Activated CD4-positive, alpha-beta T cell treated with anti-CD3 and anti-CD28 coated beads, Interleukin-2, amount 50 U/mL, for 48 hours (primary cell): ENCODE measurements around the gene EMID1.
"Not testable (repeated sequence)": the region's sequence is repeated elsewhere in the genome, so short reads cannot be mapped to it uniquely, and the experiment has no call there.

Experiments used
- DNase-seq, 2 experiments: peaks; one replicate each; pipeline ENCODE4 v3.0.0-alpha.2; 2020

EMID1 gene

DNA sequence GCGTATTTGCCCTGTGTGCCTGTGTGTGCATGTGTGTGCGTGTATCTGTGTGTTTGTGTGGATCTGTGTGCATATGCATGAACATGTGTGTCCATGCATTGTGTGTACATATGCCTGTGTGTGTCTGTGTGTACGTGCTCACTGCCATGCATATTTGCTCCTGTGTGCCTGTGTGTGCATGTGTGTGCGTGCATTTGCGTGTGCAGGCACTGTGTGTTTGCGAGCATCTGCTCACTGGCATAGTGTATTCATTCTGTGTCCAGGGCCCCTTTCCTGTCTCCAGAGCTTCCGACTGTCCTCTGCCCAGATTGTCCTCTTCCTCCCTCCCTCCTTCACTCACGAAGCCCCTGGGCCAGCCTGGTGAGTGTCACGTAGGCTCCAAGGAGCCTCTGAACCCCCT is 5.8 kb downstream of the EMID1 start:
- DNase-seq = no peak

DNA sequence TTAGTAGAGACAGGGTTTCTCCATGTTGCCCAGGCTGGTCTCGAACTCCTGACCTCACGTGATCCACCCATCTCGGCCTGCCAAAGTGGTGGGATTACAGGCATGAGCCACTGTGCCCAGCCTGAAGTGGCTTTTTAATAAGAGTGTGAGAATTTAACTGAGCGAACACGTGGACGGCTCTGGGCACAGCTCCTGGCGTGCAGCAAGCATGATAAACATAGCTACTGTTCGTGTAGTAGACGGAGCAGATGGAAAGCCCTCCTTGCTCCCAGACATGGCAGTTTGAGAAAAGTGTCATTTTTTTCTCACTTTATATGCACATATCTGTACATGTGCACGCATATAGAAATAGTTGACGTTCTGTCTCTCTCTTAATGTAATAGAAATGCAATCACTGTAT is 7.0 kb downstream of the EMID1 start:
- no peak for DNase-seq

DNA sequence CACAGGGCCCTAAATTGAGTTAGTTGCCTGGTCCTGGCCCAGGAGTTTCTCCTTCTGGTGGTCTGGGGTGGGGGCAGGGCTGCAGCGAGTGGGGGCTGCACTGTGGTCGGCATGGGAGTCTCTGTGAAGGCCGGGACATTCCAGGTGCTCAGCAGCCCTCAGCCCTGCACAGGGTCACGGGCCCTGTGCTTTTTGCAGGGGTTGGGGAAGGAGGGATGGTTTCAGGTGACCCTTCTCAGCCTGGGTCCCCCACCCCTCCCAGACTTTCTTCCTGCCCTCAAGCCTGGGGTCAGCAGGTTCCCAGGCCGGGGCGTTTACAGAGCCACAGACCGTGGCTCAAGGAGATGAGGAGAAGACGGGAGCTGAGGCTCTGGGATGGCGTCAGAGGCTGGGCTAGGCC is 7.8 kb downstream of the EMID1 start:
- DNase-seq = no peak

DNA sequence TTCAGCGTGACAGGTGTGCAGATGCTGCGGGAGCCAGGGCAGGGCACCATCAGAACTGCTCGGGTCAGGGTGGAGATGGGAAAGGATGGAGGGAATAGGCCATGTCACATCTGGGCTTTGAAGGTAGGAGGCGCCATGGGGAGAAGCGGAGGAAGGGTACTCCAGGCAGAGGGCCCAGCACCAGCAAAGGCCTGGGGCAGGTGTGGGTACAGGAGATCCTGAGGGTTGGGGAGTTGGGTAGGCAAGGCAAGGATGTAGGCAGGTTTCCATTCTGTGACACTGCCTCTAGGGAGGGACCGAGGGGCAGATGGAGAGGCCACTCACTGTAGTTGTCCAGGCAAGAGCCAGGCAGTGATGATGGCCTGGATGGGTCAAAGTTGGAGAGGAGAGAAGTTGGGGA is 8.5 kb downstream of the EMID1 start:
- DNase-seq = no peak

DNA sequence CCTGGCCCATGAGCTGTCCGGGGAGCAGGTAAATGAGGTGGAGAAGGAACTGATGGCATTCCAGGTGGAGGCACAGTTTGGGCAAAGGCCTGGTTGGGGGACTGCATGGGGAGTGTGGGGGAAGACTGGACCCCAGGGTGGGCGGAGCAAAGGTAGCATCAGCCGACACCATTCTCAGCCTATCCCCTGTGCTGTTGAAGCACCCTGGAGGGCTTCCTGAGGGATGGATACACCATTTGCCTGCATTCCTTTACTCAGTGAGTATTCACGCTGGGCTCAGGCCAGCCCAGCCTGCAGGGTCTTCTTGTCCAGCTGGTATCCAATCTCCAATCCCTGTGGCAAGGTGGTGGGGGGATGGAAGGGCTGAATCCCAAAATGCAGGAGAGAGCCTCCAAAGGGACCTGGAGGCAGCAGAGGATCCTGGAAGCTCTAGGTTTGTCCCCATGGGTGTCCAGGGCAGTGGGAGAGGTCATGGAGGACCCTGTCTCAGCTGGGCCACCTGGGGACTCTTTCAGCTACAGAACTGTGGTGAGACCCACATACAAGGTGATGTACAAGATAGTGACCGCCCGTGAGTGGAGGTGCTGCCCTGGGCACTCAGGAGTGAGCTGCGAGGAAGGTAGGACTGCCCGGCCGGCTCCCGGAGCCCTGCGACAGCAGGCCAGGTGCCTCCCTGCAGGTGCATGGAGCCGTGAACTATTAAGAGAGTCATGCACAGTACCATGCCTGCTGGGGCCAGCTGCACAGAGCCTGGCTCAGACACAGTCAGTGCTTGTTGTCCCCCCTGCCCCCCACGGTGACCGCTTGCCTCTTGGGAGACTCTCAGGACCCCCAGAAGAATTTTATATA is 9.5 kb downstream of the EMID1 start:
- no peak for DNase-seq

DNA sequence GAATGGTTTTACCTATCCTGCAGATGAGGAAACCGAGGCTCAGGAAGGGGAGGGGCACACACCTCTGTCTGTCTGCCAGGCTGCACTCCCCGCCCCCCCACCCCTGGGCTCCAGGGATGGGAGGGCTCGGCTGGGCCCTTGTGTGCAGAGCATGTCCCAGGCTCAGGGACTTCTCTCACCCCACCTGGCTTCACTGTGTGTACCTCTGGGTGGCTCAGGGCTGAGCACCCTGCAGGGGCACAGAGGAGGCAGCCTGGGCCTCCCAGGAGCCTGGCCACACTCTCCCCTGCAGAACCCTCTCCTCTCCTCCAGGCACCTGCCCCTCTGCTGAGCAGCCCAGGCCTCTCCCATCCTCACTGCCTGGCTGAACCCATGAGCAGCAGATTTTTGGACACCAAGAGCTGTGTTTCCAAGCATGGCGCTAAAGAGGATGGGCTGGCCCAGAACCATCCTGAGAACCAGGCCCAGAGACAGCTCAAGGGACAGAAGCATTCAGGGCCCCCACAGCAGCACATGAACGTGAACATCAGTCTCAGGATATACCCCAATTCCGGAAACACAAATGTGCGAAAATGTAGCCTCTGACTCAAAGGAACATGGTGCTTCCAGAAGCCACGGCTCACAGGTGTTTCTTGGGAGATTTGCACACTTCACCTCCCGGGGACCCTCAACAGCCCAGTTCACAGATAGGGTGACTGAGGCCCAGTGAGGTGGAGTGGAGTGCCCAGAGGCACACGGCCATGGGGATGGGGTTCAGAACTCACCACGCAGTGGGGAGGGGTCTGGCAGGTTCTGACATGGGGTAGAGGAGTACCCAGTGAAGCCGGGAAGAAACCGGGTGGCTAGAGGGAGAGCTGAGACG is 10.5 kb downstream of the EMID1 start:
- DNase-seq = no peak

DNA sequence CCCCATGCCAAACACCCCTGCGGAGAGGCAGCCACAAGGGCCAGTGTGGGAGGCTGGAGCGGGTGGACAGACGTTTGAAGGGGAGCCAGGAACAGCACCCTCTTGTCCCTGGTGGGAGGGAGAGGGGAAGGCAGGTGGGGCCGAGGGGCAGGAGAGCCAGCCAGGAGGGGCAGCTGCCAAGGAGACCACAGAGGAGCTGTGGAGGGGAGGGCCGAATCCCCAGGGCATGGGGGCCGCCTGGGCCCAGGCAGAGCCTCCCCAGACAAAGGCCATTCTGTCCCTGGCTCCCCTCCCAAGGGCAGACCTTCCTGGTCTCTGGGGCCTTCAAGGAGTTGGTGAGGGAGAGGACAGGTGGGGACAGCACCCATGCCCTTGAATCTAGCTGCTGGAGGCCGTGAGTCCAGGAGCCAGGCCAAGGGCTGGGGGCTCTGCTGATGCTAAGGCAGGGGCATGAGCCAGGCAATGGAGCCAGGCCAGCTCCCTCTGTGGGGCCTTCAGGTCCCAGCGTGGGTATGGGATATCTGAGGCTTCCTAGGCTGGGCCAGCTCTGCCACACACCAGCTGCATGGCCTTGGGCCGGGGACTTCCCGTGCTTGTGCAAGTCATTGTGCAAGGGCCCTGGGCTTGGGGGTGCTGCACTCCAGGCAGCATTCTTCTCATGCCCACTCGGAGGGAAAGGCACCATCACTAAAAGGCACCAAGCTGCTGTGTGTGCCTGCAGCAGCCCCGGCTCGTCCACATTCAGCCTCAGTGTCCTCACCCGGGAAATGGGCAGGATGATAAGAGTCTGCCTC is 11.4 kb downstream of the EMID1 start:
- DNase-seq = no peak

DNA sequence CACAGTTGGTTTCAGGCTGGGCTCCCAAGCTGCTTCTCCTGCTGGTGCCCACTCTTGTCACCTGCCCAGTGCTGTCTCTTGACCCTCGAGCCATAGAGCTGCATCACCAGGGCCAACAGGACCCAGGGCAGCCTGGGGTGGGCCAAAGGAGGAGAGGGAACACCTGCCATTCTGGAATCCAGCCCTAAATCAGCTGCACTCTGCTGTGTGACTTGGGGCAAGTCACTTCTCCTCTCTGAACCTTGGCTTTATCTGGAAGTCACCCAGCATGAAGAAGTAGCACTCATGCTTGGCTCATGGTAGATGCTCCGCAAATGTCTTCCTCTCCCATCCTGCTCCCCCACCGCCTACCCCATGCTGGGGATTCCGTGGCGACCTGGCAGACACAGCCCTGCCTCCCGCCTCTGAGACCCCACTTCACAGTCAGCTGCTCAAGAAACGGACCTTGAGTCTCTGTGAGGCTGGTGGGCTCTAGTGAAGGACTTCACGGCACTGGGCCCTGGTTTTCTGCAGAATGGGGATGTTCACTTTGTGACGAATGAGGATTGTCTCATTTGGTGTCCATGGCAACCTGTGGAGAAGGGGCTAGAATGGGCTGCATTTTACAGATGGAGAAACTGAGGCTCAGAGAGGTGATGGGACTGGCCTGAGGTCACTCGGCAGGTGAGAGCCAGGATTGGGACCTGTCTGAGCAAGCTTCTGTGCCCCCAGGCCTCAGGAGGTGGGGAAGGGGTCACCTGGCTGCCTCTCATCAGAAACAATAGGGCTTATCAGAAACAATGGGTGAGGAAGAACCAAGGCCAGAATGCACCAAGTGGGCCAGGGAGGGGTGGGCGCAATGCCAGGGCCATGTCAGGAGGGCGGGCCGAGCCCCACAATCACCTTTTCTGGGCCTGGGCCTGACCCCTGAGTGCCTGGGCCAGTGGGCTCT is 12.4 kb downstream of the EMID1 start:
- DNase-seq = no peak

DNA sequence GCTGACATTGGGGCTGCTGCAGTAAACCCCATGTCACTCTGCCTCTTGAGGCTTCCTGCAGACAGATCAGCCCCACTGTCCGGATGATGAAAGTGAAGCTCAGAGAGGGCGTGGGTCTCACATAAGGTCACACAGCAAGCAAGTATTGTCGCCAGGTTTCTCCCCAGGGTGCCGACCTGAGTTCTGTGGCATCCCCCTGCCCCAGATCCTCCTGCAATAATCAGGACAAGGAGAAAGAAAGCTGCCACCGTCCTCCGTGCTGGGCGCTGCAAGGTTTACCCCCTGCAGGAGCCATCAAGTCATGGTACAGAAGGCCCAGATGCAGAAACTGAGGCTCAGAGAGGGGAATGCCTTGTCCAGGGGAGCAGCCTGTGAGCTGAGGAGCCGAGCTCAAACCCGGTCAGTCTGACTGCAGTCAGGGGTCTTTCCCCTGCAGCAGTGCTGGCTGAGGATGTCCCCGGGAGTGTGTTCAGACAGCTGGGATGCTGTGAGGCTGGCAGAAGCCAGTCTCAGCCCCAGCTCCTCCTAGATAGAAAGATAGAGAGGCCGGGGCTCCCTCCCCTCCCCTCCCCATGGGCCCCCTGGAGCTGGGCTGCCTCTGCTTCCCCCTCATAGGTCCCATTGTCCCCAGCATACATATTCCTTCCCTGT is 13.2 kb downstream of the EMID1 start:
- no peak for DNase-seq

DNA sequence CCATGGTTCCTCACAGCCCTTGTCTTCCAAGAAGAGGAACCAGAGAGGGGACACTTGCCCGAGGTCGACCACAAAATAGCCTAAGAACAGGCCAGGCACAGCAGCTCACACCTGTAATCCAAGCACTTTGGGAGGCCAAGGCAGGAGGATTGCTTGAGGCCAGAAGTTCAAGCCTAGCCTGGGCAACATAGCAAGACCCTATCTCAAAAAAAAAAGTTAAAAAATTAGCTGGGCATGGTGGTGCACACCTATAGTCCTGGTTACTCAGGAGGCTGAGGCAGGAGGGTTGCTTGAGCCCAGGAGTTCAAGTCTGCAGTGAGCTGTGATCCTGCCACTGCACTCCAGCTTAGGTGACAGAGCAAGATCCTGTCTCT is 13.7 kb downstream of the EMID1 start:
- DNase-seq = not testable (repeated sequence)

DNA sequence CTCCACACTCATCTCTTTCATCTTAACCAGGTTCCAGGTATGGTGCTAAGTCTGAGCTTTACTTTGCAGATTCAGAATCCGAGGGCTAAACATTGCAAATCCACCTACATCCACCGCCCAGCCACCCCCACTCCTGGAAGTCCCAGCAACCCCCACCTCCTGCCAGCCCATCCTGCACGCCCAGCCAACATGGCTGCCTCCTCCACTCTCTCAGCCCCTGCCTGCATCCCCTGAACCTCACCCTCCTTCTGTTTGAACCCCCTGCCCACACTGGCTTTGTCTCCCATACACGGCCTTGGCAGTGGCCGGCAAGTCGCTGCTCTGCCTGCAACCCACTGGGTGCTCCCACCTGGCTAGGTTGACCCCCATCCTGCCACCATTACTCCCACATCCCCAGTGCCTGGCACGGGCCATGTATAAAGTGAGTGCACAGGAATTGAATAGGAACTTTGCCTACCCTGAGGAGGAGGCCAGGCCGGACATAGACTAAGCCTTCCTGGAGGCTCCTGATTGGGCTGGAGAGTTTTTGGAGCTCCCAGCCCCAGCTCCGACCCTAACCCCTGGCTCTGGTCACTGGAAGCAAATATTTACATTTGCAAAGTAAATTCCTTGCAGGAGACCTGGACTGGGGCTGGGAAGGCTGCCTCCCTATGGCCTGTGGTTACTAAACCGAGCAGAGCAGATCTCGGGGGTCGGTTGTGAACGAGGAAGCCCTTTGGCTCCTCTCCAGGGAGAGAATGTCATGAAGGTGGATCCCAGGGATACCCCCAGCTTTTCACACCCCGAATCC is 14.4 kb downstream of the EMID1 start:
- DNase-seq = no peak

DNA sequence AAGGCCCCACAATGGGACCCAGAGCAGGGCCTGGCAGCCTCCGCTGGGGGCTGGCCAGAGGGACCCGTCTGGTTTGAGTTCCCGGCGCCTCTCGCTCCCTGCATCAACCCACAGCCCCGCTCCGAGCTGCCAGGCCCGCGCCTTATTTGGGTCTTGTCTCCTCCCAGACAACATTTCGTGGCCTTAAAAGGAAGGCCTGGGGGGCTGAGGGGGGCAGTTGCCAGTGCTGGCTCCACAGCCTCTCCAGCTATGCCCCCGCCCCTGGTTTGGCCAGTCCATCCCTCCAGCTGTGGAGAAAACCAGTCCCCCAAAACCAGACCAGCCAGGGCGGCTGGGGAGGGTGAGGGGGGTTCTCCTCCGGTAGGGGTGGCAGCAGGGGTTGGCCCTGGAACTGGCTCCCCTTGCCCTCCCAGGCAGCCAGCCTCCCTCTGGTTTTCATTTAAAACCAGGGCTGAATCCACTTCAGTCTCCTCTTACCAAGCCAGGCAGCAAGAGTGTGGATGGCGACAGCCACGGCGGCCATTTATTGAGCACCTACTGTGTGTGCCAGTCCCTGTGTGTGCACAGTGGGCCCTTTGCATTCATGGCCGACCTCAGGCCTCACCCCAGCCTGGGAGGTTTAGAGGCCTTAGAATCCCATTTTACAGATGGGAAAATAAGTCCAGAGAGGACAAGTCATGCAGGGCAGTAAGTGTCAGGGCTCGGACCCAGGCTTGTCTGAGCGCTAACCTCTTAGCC is 18.6 kb downstream of the EMID1 start:
- no peak for DNase-seq

DNA sequence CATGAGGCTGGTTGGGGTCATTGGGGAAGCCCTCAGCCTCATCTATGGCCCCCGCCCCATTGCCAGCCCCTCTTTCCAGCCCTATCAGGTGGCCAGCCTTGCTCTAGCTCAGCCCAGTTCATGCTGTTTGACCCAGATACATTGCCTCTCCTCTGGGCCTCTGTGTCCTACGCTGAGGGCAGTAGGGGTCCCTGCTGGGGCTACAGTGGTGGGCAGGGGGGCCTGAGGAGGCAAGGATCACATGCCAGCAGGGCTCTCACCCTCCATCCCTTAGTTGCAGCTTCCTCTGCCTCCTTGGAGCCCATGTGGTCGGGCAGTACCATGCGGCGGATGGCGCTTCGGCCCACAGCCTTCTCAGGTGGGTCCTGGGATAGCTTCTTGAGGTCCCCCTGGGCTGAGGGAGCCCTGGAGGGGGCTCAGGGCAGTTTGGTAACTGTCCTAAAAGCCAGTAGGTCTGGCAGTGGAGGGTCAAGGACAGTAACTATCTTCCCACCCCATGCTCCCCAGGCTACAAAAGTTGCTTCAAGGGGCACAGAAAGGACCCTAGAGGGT is 19.2 kb downstream of the EMID1 start:
- no peak for DNase-seq

DNA sequence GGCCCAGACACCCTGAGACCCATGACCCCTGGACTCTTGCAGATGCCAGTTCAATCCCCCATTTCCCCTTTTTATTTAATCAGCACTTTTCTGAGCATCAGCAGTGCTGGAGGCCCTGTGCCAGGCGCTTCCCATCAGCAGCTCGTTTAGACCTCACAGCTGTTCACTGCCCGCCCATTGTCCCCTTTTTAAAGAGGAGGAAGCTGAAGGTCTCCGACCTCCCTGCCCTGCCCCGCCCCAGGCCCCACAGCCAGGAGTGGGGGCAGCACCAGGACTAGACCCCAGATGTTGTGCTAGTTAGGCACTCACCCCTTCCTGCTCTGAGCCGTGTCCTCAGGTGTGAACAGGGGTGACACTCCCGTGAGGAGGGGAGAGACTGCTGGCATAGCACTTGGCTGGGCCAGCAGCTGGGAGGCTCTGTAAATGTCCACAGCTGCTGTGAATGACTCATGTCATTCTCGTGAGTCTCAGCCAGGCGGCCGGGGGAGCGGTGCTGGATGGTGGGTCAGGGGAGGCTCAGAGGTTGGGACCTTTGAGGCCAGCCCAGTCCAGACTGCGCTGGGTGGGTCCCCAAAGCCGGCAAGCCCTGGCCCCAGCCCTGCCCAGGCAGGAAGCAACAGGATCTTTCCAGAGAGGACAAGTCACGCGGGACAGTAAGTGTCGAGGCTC is 19.9 kb downstream of the EMID1 start:
- DNase-seq = no peak

DNA sequence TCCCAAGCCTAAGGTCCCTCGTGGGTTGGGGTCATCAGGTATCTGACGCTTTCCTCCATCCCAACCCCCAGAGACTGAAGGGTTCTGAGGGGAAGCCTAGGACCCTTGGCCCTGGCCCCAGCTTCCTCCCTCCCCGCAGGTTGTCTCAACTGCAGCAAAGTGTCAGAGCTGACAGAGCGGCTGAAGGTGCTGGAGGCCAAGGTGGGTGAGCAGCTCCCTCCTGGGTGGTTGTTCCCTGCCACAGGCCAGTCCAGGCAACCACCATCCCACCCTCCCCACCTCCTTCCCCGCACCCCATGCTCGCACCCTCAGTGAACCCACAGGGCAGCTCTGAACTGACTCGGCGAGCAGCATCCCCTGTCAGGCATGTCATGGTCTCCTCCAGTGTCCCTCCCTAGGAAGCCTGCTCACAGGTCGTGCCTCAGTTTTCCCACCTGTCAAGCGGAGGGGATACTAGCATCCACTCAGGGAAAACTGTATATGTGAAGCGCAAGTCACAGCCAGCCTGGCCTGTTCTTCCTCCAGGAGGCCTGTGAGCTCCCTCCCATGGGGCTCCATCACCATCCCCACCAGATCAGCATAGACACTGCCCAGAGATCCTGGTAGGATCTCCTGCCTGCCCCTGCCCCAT is 20.8 kb downstream of the EMID1 start:
- no peak for DNase-seq

DNA sequence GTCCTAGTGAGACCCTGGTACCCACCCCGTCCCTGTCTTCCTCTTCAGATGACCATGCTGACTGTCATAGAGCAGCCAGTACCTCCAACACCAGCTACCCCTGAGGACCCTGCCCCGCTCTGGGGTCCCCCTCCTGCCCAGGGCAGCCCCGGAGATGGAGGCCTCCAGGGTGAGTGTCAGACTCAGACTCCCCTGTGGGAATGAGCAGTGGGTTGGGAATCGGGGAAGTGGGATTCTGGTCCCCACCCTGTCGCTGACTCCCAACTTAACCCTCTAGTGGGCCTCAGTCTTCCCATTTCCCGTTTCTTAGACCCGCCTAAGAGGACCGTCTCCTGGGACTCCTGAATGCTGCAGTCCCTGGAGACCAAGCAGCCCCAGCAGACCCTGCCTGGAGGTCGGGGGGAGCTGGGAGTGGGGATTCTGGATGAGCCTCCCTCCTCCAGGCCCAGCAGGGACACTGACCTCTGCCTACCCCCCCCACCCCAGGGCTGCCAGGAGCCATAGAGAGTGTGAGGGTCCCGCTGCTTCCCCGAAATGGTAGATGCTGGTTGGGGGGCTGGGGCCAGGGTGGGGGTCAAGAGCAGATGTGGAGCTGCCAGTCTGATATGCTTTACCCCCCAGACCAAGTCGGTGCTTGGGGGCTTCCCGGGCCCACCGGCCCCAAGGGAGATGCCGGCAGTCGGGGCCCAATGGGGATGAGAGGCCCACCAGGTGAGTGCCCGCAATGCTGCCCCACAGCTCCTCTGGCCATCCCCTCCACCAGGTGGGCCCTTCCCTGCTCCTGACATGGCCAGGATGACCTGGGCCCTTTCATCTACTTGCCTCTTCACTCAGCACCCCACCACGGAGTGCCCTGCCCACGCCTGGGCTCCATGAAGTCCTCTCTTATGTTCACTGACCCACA is 25.5 kb downstream of the EMID1 start:
- DNase-seq = no peak
